GM21737 (cell line): ENCODE measurements around the gene PODN.

Source experiments
- ATAC-seq: cut with Tn5 transposase; IDR thresholded peaks from one replicate; pipeline ENCODE4 v1.9.1; 2021; ENCODE audit warnings: mild to moderate bottlenecking, moderate library complexity; ENCODE audit not compliant: unreplicated experiment

PODN gene

DNA sequence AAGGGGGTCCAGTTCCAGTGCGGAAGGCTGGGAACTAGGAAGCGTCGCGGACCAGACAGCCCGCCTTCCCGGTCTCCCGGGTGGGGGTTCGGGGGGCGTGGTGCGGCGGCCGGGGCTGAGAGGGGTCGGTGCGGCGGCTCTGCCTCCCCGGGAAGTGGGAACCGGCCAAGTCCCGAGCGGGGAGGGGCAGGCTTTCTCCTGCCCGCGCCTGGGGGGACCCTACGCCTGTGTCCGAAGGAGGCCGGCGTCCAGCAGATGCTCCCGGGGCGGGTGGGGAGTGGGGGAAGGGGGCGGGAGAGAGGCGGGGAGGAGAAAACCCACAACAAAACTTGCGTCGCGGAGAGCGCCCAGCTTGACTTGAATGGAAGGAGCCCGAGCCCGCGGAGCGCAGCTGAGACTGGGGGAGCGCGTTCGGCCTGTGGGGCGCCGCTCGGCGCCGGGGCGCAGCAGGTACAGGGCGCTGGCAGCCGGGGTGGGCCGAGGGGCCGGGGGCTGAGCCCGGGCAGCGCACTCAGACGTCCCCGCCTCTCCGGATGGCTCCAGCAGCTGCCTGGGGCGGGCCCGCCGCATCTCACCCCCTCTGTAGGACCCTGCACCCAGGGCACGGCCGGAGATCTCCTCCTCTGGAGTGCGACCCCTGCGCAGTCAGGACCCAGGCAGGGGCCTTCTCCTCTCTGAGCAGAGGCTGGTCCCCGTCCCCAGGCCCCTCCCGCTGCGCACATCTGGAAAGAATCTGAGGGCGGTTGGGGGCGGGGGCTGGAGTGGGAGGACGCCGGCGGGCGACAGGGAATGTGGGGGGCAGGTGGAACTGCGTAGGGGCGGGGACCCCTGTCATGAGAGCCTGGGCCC, at the start of gene PODN:
Gene PODN, plus strand, starts transcription at position 355 of the 849 bp plus-strand sequence. CDS start 7,643 bp downstream, outside the sequence.
- ATAC-seq, result no peak

- peak; percentile 91 for ATAC-seq
These were observed 47.1 kb upstream of the PODN start for GRCh38 chr1:53014791-53015507.

GRCh38 chr1:53015508-53015860, 46.5 kb upstream of the PODN start:
- no peak for ATAC-seq

GRCh38 chr1:53016705-53017104, 45.3 kb upstream of the PODN start:
- ATAC-seq, result no peak

- no peak for ATAC-seq
These were observed 41.4 kb upstream of the PODN start for GRCh38 chr1:53020588-53020987.

DNA sequence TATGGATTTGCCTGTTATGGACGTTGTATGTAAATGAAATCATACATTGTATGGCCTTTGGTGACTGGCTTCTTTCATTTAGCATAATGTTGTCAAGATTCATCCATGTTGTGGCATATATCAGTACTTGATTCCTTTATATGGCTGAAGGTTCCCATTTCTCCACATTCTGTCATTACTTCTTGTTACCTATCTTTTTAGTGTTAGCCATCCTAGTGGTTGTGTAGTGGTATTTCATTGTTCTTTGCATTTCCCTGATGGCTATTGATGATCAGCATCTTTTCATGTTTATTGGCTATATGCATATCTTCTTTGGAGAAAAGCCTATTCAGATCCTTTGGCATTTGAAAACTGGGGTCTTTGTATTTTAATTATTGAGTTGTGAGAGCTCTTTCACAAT, 39.8 kb upstream of the PODN start:
- ATAC-seq, result no peak

- ATAC-seq, result no peak
These were observed 38.5 kb upstream of the PODN start for GRCh38 chr1:53023546-53023945.

- no peak for ATAC-seq
These were observed 37.9 kb upstream of the PODN start for GRCh38 chr1:53024117-53024516.

- no peak for ATAC-seq
These were observed 36.8 kb upstream of the PODN start for GRCh38 chr1:53025034-53025768.

GRCh38 chr1:53025769-53026112, 36.3 kb upstream of the PODN start:
- no peak for ATAC-seq

GRCh38 chr1:53026254-53026653, 35.8 kb upstream of the PODN start:
- ATAC-seq, result no peak

DNA sequence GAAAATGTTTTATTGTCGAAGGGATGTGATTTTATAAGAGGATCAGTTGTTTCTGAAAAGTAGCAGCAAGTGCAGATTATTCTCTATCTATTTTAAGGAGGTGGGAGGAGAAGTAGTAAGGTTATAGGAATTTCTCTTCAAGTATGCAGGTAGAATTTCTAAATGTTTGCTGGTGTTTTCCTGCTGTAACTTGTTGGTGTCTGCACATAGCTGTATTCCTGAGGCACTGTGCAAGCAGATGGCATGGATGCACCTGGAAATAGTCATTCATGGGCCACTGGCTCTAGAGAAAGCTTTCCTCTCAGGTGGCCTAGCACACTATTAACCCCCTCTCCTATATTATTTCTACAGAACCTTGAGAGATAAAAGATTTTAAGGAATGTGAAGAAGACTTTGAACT, 30.3 kb upstream of the PODN start:
- no peak for ATAC-seq

GRCh38 chr1:53037159-53037558, 24.9 kb upstream of the PODN start:
- ATAC-seq, result no peak

GRCh38 chr1:53038566-53038965, 23.4 kb upstream of the PODN start:
- no peak for ATAC-seq

- no peak for ATAC-seq
These were observed 18.7 kb upstream of the PODN start for GRCh38 chr1:53043271-53043670.

DNA sequence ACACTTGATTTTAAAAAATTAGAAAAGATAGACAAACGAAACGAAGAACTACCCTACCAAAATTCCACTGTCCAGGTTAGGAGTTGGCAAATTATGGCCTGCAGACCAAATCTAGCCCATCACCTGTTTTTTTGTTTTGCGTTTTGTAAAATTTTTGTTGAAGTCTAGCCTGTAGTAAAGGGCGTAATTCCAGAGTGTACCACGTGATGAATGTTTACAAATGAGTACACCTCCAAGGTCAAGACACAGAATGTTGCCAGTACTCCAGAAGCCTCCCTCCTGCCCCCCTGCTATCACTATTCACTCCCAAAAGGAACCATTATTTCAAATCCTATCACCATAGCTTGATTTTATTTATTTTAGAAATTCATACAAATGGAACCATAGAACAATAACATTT, 17.1 kb upstream of the PODN start:
- ATAC-seq, result no peak

GRCh38 chr1:53046930-53047329, 15.1 kb upstream of the PODN start:
- ATAC-seq, result no peak

DNA sequence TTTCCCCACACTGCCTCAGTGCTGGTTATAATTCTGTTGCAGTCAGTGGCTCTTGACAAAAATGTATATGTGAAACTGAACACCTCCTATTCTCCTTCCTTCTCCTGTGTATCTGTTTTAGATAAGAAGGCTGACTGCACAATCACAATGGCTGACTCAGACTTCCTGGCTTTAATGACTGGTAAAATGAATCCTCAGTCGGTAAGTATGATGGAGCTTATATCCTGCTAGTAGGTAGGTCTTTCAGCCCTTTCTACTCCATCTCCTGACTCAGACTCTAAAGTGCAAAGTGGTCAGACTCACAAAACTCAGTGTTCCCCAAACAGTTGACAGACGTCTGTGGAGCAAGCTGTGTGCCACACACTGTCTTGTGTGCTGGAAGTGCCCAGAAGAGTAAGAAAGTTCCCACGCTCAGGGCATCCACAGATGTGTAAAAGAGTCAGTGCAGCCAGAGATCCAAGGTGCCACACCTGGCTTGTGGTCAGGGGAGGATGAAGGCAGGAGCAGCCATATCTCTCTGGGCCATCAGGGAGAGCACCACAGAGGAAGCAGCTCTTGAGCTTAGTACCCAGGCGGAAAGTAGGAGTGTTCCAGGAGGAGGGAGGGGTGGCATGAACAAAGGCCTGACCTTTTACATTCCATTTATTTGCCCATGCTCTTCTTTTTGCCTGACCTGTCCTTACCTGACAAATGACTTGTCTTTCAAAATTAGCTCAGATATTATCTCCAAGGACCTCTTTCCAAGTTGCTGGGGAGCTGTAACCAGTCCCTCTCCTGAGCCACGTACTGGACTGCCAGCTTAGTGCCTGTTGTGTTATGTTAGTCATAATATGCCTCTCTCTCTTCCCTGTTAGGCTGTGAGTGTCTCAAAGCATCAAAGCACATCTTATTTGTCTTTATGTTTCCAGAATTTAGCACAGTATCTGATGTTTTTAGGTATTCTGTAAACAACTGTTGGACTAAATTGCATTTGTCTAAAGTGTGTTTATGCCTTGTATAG, 14.0 kb upstream of the PODN start:
- no peak for ATAC-seq

- ATAC-seq, result no peak
These were observed 12.9 kb upstream of the PODN start for GRCh38 chr1:53048960-53049573.

- no peak for ATAC-seq
These were observed 12.4 kb upstream of the PODN start for GRCh38 chr1:53049574-53049967.
